Liver (tissue), 3 donors: Measurements from ENCODE around the gene DHRSX.

ENCODE experiments used
- JUND ChIP-seq, 2 donors: IDR thresholded peaks; 2 replicates each; pipeline ENCODE4 v1.6.1; 2016; ENCODE audit warnings: antibody characterized with exemption in 2 of 2
- RXRA ChIP-seq, 2 donors: IDR thresholded peaks; 2 replicates each; pipeline ENCODE4 v1.6.1; 2017 to 2018; ENCODE audit warnings: antibody characterized with exemption in 2 of 2, mild to moderate bottlenecking in 1 of 2
- TF ChIP-seq, protein P1 (sequence below): fragments of 150-350 bp; IDR thresholded peaks from 2 replicates; pipeline ENCODE4 v1.5.1; 2017; ENCODE audit warnings: improper control_type of control experiment, low read depth, low read length; ENCODE audit not compliant: missing input control
- donor health status: healthy.
- donor health status: healthy.

DNA sequence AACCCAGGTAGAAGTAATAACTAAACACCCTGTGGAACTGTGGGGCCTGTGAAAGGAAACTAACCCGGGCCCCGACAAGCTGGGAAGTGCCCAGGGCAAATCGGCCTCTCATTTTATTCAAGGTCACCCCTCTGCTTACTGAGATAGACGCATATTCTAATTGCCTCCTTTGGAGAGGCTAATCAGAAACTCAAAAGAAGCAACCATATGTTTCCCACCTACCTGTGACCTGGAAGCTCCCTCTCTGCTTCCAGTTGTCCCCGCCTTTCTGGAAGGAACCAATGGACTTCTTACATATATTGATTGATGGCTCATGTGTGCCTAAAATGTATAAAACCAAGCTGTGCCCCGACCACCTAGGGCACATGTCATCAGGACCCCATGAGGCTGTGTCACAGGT is 23.1 kb upstream of the DHRSX start:
- TF ChIP-seq, protein P1, sequence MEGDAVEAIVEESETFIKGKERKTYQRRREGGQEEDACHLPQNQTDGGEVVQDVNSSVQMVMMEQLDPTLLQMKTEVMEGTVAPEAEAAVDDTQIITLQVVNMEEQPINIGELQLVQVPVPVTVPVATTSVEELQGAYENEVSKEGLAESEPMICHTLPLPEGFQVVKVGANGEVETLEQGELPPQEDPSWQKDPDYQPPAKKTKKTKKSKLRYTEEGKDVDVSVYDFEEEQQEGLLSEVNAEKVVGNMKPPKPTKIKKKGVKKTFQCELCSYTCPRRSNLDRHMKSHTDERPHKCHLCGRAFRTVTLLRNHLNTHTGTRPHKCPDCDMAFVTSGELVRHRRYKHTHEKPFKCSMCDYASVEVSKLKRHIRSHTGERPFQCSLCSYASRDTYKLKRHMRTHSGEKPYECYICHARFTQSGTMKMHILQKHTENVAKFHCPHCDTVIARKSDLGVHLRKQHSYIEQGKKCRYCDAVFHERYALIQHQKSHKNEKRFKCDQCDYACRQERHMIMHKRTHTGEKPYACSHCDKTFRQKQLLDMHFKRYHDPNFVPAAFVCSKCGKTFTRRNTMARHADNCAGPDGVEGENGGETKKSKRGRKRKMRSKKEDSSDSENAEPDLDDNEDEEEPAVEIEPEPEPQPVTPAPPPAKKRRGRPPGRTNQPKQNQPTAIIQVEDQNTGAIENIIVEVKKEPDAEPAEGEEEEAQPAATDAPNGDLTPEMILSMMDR = no peak
- TF ChIP-seq JUND (IDR thresholded peaks at IDR 0.05) (no peak), RXRA (IDR thresholded peaks at IDR 0.05) (no peak)
